GM12873 (cell line): ENCODE results near the gene SPO11.

Experiments used
- TF ChIP-seq, protein P1 (sequence below): IDR thresholded peaks from 2 replicates; pipeline ENCODE4 v1.5.1; 2012; ENCODE audit warnings: low read depth, mild to moderate bottlenecking, moderate library complexity, low read length, control low read depth; ENCODE audit not compliant: insufficient read depth; ENCODE audit errors: missing control alignments

The SPO11 gene

DNA sequence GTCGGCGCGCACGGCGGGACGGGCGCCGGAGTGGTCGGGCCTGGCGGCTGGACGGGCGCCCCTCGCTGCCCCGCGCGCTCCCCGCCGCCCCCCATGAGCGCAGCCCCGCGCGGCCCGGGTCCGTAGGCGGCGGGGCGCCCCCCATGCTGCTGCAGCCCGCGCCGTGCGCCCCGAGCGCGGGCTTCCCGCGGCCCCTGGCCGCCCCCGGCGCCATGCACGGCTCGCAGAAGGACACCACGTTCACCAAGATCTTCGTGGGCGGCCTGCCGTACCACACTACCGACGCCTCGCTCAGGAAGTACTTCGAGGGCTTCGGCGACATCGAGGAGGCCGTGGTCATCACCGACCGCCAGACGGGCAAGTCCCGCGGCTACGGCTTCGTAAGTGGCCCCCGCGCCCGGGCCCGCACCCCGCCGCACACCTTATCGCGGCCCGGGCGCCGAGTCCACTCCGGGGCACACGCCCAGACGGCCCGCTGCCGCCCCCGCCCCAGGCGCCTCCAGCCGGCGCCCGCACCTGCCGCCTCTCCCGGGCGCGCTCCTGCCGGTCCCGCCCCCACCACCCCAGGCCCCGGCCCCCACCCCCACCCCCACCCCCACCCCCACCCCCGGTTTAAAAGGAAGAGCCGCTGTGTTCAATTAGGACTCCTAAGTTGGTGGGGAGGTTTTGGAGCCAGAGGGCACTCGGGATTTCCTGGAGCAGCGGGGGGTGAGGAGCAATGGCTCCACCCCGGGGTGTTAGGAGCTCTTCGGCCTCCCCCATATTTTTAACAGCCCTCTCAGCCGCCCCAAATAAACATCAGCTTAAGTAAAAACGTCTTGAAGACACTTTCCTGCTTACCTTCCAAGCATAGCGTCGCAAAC is 62.1 kb downstream of the SPO11 start:
- TF ChIP-seq, protein P1, sequence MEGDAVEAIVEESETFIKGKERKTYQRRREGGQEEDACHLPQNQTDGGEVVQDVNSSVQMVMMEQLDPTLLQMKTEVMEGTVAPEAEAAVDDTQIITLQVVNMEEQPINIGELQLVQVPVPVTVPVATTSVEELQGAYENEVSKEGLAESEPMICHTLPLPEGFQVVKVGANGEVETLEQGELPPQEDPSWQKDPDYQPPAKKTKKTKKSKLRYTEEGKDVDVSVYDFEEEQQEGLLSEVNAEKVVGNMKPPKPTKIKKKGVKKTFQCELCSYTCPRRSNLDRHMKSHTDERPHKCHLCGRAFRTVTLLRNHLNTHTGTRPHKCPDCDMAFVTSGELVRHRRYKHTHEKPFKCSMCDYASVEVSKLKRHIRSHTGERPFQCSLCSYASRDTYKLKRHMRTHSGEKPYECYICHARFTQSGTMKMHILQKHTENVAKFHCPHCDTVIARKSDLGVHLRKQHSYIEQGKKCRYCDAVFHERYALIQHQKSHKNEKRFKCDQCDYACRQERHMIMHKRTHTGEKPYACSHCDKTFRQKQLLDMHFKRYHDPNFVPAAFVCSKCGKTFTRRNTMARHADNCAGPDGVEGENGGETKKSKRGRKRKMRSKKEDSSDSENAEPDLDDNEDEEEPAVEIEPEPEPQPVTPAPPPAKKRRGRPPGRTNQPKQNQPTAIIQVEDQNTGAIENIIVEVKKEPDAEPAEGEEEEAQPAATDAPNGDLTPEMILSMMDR: no peak

DNA sequence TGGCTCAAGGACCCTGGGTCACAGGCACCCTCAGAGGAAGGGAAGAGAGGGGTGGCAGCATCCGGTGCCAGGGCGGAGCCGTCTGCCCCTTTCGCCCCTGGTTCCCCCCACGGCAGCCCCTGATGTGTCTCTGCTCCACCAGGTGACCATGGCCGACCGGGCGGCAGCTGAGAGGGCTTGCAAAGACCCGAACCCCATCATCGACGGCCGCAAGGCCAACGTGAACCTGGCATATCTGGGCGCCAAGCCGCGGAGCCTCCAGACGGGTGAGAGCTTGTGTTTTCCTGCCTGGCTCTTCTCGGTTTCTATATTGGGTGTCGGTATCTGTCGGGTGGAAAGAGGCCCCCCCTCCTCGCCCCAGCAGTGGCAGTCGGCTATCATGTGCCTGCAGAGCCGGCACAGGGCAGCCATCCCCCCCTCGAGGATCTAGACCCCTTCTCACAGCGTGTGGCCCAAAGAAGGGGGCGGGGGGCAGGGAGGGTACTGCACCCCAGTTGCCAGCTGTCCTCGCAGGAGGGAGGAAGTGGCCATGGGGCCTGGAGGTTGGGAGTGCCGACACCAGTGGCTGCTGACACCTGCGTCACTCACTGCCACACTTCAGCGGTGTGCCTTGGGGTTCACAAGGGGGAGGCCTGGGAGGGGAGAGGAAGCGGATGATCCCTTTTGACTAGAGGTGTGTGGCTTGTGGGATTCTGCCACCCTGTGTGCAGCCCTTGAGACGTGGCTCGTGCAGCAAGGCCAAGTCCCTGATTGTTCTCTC is 63.1 kb downstream of the SPO11 start:
- TF ChIP-seq, protein P1: no peak
